GM12891 (cell line): ENCODE measurements around the gene RASGEF1C.

Experiments
- PAX5 ChIP-seq: IDR thresholded peaks from 2 replicates; pipeline ENCODE4 v1.6.1; 2011; ENCODE audit warnings: low read length, moderate library complexity, mild to moderate bottlenecking; ENCODE audit not compliant: insufficient read depth, severe bottlenecking
- POLR2A ChIP-seq: IDR thresholded peaks from 2 replicates; pipeline ENCODE4 v1.6.1; 2011; ENCODE audit warnings: low read depth, low read length, control low read depth
- POLR2AphosphoS5 ChIP-seq: IDR thresholded peaks from 2 replicates; pipeline ENCODE4 v1.6.1; 2011; ENCODE audit warnings: low read depth, low read length, control low read depth
- SPI1 ChIP-seq: IDR thresholded peaks from 2 replicates; pipeline ENCODE4 v1.6.1; 2011; ENCODE audit warnings: low read depth, low read length, control low read depth
- TAF1 ChIP-seq: IDR thresholded peaks from 2 replicates; pipeline ENCODE4 v1.6.1; 2011; ENCODE audit warnings: low read depth, low read length, control low read depth

GRCh38 chr5:180160215-180160614 lies 48.8 kb downstream of the RASGEF1C start:
- TF ChIP-seq POLR2A (no peak), TAF1 (no peak), POLR2AphosphoS5 (no peak), PAX5 (no peak), SPI1 (no peak)
